Ecto neural progenitor cell (in vitro differentiated cells): Measurements from ENCODE around the gene ZC2HC1B.
"Not testable (repeated sequence)": the region's sequence is repeated elsewhere in the genome, so short reads cannot be mapped to it uniquely, and the experiment has no call there.

Source experiments
- DNase-seq: peaks from one replicate; pipeline ENCODE4 v3.0.0-alpha.2; 2018; ENCODE audit warnings: low spot score

ZC2HC1B gene

GRCh38 chr6:143864234-143864633 is at the start of gene ZC2HC1B:
Gene ZC2HC1B (plus strand): TSS chr6:143864474. CDS start chr6:143864540, 66 bp downstream.
- no peak for DNase-seq

GRCh38 chr6:143817621-143818020 is 46.7 kb upstream of the ZC2HC1B start:
- no peak for DNase-seq

DNA sequence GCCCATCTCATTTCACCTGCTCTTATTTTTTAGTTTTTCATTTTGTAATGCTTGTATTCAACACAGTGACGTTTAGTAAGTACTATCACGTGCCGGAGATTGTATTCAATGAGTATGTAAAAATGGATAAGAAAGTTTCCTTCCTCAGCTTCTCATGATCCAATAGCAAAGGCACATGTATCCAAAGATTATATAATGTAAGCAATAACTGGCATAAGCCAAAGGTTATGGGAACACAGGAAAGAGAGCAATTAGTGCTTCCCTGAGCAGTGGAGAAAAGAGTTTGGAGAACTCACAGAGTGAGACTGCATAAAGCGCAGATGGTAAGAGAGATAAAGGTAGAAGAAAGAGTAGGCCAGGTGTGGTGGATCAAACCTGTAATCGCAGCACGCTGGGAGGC is 42.9 kb upstream of the ZC2HC1B start:
- DNase-seq, result no peak

GRCh38 chr6:143822584-143823024 is 41.7 kb upstream of the ZC2HC1B start:
- no peak for DNase-seq

GRCh38 chr6:143823548-143823947 is 40.7 kb upstream of the ZC2HC1B start:
- DNase-seq, result no peak

- DNase-seq, result no peak
These were observed 35.7 kb upstream of the ZC2HC1B start for GRCh38 chr6:143828572-143828971.

DNA sequence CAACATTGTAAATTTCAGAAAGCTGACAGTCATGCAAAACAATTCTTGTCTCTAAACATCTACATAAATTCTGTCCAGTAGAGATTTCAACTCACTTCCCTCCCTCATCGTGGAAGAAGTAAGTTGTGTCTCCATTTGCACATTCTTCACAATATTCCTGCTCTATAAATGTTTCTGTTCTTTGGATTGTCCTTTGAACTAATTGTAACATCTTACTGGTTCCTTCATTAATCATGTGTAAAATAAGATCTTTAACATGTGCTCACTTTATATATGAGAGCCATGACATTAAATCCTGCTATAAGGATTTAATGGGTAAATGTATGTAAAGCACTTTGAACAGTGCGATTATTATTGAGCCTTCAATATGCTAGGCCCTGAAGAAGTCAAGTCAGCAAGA is 28.1 kb upstream of the ZC2HC1B start:
- no peak for DNase-seq

- DNase-seq, result no peak
These were observed 25.9 kb upstream of the ZC2HC1B start for GRCh38 chr6:143838395-143838794.

DNA sequence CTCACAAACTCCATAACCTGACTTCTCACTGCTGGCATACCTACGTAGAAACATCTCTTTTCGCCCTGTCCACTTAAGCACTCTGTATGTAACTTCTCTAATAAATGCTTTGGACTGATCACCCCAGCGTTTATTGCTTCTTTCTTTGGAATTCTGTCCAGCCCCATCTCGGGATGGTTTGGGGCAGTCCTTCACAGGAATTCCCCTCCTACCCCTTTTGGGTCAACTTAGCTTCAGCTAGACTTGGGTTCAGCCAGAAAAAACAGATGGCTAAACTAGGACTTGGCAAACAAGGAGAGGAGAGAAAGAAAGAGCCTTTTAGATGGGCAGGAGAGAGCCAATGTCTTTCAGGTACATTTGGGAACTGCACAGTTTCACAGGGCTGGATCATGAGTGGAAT is 25.1 kb upstream of the ZC2HC1B start:
- no peak for DNase-seq

GRCh38 chr6:143840595-143841265 is 23.5 kb upstream of the ZC2HC1B start:
- DNase-seq, result no peak

GRCh38 chr6:143842461-143842901 is 21.8 kb upstream of the ZC2HC1B start:
- no peak for DNase-seq

DNA sequence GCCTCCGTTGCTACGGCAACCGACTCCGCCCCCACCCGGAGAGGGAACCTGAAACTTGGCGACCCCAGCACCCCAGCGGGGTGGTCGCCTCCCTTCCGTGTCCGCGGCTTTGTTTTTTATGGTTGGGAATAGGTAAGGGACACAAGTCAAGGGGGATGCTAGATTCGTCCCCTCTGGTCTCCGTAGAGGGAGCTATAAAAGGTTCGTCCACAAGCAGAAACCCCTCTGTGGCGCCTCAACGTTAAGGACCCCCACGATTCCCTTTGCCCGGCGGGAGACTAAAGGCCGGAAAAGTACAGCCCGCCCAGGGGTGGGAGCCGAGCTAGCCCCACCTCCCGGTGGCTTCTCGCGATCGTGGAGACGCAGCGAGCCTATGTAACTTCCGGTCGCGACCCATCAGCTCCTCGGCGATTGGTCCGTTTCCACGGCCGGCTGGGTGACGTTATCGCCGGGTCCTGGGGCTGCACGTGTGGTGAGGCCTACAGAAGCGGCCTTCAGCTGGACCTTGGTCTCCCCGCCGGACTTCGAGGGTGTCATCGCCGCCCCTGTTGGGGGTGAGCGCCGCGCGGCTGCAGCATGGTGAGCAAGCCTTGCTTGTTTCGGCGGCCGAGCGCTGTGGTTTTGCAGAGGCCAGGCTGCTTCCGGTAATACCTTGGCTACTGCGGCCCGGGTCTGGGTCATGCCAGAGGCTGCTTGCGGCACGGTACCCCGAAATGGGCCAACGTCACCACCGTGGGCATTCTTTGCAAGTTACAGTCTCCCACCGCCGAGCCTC is 21.2 kb upstream of the ZC2HC1B start, which contains the start of gene LTV1:
Gene LTV1, plus strand, starts transcription at position 437 of the 775 bp plus-strand sequence. Its CDS starts 140 bp downstream, at position 577.
- DNase-seq, result peak; percentile 97

GRCh38 chr6:143843677-143843999 is 20.6 kb upstream of the ZC2HC1B start:
- DNase-seq, result no peak

DNA sequence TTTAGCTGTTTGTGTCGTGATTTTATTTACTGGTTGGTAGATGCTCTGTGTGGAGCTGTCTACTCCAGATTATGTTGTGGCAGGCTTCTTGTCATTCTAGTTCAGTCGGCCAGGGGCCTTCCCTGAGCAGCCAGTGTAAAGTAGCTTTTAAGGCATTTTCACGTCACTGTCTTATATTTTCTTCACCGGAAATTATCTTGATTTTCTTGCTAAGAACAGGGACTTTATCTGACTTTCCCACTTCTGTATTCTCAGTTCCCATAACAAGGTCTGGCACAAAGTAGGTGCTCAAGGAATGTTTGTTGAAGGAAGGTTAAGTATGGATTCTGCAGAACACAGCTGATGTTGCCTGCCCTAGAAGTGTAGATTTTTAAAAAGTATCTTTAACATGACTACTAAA is 20.3 kb upstream of the ZC2HC1B start:
- no peak for DNase-seq

DNA sequence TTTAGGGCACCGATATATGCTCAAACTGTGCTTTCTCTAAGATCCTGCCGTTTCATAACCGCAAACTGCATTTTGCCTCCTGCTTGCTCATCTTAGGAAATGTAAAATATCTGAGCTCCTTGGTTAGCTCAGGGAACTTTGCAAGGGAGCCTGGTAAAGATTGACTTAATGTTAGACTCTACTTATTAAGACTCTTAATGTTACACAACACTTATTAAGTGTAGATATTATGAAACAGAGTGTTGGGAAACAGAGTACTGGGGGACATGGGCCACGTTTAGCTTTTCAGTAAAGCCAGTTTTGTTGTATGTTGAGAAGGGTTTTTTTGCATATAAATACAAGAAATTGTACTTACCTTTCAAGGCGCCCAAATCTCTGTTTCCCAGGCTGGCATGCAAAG is 19.2 kb upstream of the ZC2HC1B start:
- DNase-seq, result no peak

GRCh38 chr6:143851706-143852105 is 12.6 kb upstream of the ZC2HC1B start:
- DNase-seq, result not testable (repeated sequence)

DNA sequence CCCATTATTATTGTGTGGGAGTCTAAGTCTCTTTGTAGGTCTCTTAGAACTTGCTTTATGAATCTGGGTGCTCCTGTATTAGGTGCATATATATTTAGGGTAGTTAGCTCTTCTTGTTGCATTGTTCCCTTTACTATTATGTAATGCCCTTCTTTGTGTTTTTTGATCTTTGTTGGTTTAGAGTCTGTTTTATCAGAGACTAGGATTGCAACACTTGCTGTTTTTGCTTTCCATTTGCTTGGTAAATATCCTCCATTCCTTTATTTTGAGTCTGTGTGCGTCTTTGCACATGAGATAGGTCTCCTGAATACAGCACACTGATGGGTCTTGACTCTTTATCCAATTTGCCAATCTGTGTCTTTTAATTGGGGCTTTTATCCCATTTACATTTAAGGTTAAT is 9.2 kb upstream of the ZC2HC1B start:
- not testable (repeated sequence) for DNase-seq

- not testable (repeated sequence) for DNase-seq
These were observed 7.5 kb upstream of the ZC2HC1B start for GRCh38 chr6:143856762-143857161.

DNA sequence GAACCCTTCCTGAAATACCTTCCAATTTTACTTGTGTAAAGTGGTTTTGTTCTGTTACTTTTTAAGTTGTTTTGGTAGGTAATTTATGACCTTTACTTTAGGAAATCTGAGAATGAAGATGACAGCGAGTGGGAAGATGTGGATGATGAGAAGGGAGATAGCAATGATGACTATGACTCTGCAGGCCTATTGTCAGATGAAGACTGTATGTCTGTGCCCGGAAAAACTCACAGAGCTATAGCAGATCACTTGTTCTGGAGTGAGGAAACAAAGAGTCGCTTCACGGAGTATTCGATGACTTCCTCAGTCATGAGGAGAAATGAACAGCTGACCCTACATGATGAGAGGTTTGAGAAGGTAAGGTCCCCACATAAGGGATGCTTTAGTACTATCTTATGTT is 6.6 kb upstream of the ZC2HC1B start:
- no peak for DNase-seq

- DNase-seq, result no peak
These were observed 4.2 kb upstream of the ZC2HC1B start for GRCh38 chr6:143859891-143860660.

DNA sequence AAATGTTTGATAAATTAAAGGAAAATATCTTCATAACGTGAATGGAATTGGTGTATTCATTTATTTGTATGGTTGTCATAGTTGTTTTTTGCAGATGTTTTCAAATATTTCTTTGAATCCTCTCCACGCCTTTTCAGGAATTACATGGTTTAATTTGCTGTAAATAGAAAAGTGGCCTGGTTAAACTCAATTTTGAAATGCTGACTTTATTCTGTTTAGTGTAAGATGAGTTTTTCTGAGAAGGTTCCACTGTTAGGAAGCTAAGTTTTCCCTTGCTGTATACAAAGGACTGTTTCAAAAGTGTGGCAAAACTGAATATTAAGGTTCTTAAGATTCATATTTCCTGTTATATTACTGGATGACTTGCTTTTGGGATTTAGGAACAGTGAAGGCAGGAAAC is 503 bp upstream of the ZC2HC1B start:
- no peak for DNase-seq

GRCh38 chr6:143867236-143867635 is 3.0 kb downstream of the ZC2HC1B start:
- no peak for DNase-seq

DNA sequence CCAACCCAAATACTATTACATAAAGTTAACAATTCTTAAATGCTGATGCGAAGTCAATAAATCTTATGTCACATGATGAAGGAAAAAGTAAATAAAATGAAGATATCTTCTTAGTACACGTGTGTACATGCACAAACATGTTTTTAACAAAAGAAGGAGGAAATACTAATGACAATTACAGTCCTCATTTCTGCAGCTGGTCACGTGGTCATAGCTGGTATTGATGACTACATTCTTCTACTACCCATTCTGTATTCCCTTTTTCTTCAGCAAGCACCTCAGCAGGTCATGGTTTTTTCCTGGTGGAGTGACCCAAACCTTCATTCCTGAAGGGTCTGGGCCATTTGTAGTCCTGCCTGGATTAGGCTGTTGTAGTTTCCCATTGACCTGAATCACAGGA is 4.5 kb downstream of the ZC2HC1B start:
- not testable (repeated sequence) for DNase-seq
